ENCODE measurements around the gene TTC39B.
"Not testable (repeated sequence)": the region's sequence is repeated elsewhere in the genome, so short reads cannot be mapped to it uniquely, and the experiment has no call there.

TTC39B gene

DNA sequence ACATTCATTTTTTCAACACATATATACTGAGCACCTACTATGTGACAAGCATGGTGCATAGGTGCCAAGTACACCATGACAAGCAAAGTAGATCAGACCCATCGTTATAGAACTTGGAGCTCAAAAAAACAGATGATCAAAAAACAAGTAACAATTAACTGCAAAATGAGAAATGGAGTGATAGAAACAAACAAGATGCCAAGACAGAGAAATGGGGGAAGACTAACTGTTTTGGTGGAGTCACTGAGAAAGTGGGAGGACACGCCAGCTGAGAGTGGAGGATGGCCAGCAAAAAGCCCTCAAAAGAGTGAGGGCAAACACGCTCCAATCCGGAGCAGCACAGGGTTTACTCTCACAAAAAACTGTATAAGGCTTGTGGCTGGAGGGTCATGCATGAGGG, 50.6 kb downstream of the TTC39B start:
- no peak for DNase-seq

DNA sequence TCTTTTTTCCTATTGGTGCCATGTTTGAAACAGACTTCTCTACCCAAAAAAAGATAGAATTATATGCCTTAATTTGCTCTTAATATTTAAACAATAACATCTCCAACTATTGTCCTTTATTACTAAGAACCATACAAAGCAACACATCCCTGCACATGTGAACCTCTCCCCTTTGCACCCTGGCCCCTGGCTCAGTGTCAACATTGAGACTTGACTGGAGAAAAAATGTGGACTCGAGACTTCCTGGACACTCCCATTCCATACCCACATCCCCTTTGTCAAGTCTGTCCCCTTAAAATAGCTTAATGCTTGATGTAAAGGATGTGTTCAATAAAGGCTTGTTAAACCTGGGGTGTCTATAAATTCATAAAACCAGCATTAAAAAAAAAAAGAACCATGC, 53.2 kb downstream of the TTC39B start:
- DNase-seq = no peak

DNA sequence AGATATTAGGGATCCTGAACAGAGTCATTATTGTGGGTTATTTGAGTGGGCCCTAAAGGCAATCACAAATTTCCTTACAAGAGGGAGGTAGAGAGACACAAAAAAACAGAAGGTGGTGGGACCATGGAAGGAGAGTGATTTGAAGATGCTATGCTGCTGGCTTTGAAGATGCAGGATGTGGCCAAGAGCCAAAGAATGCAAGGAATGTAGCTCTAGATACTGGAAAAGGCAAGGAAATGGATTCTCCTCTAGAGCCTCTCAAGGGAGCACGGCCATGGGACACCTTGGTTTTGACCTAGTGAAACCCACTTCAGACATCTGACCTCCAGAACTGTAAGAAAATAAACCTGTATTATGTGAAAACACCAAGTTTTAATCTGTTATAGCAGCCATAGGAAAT, 53.8 kb downstream of the TTC39B start:
- peak; percentile 63 for DNase-seq

DNA sequence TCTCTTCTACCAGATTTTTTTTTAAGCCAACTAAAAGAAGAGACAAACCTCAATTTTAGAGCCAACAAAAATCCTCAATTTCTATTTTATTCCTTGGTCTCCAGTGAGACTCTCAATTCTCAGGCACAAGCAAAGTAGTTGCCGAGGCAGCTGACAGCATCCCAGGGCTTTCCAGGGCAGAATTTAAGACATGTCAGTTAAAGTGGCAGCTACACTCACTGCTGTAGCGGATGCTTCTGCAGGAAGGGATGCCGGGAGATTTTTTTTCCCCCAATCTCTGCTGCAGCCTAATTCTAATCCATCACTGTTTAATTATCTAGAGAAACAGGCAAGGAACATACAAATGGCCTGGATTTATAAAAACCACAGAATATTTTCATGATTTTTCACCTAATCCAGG, 57.0 kb downstream of the TTC39B start:
- no peak for DNase-seq

DNA sequence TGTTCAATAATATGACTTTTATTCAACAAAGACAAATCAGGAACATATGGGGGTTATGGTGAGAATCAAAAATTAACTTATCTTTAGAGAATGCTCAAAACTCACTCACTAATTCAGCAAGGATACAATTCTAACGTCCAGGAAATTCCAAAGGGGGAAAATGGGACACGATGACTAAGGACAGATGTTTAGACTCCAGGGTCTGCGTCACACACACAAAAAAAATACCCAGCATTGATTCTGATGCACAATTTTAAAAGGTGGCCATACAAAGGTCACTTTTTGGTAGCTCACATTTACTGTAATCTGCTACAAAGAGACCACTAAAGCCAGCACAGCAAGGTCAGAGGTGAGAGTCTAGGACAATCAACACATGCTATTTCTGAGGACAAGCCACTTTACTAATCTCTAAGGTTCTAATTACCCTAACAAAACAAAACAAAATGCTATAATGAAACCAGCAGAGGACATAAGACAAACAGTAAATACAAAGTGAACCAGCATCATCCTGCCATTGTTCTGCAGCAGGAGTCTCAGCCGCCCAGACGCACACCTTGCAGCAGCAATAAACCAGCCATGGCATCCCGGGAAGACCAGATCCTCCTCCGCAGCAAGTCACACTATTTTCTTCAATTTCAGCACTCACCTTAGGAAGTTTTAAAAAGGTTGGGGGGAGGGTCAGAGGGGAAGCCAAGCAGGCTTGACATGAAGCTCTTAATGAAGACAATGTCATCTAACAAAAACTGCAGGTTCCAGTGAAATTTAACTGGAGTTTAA, 57.8 kb downstream of the TTC39B start:
- no peak for DNase-seq

DNA sequence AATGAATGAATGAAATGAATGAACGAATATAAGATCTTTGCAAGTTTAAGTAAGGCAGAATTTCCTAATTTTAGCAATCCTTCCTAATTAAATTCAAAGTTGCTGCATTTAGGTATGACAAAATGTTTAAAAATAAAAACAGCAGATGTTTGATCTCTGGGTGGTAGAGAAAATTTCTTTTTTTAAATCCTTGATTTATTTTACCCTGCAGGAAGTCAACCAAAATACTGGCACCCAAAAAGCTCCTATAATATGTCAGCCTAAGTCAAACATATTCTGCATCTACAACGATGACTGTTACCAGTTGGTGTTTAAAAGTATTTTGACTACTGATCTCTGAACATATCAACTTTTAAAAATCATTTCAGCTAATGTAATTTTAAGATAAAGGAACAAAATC, 58.4 kb downstream of the TTC39B start:
- no peak for DNase-seq

DNA sequence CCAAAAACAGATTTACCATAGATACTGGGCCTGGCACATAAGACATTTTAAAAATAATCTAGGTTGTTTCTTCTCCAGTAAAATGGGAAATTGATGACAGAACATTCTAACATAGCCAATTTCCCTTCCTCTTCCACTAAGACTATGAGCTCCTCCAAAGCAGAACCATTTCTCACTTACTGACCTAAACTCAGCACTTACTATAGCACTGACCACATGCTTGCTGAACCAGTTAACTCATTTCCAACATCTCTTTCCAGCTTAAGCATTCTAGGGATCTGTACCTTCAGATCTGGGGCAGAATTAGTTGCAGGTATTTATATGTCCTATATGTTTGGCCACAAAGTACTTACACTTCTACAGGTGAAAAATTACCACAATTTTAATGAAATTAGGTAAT, 58.9 kb downstream of the TTC39B start:
- DNase-seq = no peak

DNA sequence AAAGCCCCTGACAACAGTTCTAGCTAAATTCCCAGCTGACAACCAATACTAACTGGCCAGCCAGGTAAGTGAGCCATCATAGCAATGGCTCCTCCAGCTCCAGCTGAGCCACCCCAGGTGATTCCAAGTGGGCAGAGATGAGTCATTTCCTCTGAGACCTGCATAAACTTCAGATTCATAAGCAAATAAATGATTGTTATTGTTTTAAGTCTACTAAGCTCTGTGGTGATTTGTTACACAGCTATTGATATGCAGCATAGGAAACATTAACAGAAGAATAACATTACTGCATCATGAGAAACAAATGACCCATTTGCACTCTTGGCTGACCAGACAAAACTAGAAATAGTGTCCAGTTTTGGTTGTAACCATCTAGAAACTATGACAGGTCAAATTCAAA, 60.3 kb downstream of the TTC39B start:
- DNase-seq = no peak

DNA sequence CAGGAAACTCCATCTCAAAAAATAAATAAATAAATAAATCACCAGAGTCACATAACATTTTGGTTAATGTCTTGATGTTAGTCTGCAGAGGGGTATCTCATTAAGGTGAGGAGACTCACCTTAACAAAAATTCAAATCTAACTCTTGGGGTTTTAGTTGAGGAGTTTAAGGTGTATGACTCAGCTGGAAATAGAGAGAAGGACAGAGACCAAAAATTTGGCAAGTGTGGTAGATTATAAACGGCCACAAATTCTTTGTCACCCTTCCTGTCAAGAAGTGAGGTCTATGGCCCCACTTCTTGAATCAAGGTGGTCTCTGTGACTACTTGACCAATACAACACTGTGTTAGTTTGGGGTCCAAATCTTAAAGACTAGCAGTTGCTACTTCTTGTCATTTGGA, 60.8 kb downstream of the TTC39B start:
- no peak for DNase-seq

DNA sequence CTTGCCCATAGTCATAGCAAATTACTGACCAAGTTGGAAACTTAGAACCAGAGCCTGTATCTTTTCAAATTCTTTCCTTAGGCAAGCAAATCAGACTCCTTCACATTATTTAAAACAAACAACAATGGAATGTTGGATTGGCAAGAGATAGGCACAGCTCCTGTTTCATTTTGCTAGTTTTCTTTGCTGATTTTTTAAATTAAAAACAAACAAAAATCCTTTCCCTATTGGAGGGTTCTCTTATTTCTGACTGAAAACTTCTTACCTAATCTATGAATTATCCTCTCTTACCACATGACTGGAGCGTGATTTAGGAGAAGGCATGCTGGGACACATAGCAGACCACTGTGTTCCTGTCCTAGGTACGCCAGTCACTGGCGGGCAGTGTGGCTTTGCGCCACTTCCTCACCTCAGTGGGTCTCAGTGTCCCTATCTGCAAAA, 63.0 kb downstream of the TTC39B start:
- no peak for DNase-seq

DNA sequence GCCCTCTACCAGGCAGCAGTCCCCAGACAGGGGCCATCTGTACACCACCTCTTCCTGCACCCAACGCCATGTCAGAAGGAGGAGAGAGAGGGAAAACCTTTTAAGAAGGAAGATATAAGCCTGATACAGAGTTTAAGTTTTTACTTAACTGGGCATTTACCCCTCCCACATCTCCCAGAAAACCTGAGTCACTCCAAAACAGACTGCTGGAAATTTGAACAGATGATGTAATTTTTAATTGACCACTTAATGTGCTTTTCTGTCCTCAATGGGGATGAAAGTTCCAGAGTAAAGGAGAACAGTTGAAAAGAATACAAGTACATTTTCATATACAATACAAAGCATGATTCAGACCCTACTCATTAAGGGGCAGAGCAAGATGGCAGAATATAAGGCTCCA, 63.9 kb downstream of the TTC39B start:
- DNase-seq = no peak

DNA sequence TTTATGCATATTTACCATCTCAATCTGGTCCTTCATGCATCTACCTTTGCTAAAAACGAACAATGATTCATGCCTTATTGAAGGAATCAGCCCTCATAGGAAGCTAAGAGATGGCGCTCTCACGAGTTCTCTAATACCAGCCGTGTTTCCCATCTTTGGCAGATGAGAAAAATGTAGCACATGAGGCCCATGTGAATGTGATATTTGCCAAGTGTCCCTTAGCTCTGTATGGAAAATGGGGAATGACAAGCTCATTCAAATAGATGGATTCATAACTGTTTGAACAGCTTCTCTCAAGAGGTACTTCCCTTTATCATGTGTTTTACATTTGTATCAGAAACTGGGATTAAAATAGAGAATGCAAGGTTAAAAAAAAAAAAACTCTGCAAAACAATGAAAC, 66.1 kb downstream of the TTC39B start:
- no peak for DNase-seq

DNA sequence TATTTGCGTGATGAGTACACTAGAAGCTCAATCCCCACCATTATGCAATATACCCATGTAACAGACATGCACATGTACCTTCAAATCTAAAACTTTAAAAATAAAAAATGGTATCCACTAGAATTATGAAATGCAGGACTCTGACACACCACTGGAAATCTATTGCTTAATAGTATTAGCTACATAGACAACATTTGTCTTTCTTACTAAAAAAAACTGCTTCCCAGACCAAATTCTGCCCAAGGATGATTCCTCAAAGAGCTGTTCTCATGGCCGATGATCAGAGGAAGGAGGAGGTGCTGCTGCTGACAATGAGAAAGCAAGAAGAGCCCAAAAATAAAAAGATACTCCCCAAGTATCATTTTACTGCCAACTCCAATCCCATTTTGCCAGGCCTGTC, 67.2 kb downstream of the TTC39B start:
- no peak for DNase-seq

DNA sequence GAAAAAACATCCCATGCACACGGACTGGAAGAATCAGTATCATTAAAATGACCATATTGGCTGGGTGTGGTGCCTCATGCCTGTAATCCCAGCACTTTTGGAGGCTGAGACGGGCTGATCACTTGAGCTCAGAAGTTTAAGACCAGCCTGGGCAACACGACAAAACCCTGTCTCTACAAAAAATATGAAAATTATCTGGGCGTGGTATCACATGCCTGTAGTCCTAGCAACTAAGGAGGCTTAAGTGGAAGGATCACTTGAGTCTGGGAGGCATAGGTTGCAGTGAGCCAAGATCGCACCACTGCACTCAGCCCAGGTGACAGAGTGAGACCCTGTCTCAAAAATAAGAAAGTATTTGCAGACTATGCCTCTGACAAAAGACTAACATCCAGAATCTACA, 68.4 kb downstream of the TTC39B start:
- DNase-seq = no peak

DNA sequence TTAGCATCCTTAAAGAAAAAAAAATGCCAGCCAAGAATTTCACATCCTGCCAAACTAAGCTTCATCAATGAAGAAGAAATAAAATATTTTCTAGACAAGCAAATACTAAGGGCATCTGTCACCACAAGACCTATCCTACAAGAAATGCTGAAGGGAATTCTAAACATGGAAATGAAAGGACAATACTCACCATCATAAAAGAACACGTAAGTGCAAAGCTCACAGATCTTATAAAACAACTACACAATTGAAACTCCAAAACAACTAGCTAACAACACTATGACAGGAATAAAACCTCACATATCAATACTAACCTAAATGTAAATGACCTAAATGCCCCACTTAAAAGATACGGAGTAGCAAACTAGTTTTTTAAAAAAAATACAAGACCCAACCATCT, 71.4 kb downstream of the TTC39B start:
- no peak for DNase-seq

DNA sequence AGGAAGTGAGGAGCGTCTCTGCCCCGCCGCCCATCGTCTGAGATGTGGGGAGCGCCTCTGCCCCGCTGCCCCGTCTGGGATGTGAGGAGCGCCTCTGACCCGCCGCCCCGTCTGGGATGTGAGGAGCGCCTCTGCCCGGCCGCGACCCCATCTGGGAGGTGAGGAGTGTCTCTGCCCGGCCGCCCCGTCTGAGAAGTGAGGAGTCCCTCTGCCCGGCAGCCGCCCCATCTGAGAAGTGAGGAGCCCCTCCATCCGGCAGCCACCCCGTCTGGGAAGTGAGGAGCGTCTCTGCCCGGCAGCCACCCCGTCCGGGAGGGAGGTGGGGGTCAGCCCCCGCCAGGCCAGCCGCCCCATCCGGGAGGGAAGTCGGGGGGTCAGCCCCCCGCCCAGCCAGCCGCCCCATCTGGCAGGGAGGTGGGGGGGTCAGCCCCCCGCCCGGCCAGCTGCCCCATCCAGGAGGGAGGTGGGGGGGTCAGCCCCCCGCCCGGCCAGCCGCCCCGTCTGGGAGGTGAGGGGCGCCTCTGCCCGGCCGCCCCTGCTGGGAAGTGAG, 73.0 kb downstream of the TTC39B start:
- DNase-seq = not testable (repeated sequence)

DNA sequence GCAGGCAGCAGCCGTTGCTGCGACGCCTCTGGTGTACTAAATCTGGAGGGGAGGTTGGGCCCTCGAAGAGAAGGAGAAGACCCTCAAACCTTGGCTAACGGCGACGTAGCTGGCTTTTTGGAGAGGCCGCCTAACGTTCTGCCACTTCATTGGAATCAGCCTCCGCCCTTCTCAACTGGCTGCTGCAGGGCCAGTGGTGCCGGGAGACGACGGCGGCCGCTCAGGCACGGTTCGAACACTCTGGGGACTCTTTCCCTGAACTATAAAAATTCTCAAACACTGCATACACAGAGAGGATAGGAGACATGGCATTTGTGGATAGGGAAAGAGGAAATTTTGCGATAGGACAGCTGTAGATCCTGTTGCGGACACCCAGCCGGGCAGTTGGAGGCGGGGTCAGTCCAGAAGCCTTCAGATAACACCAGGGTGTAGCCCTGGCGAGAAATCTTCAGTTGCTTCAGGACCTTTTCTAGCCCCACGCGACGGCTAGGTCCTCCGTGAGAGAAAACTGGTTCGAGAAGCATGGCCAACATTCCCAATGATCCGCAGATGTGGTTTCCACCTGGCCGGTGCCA, 74.2 kb downstream of the TTC39B start:
- not testable (repeated sequence) for DNase-seq

DNA sequence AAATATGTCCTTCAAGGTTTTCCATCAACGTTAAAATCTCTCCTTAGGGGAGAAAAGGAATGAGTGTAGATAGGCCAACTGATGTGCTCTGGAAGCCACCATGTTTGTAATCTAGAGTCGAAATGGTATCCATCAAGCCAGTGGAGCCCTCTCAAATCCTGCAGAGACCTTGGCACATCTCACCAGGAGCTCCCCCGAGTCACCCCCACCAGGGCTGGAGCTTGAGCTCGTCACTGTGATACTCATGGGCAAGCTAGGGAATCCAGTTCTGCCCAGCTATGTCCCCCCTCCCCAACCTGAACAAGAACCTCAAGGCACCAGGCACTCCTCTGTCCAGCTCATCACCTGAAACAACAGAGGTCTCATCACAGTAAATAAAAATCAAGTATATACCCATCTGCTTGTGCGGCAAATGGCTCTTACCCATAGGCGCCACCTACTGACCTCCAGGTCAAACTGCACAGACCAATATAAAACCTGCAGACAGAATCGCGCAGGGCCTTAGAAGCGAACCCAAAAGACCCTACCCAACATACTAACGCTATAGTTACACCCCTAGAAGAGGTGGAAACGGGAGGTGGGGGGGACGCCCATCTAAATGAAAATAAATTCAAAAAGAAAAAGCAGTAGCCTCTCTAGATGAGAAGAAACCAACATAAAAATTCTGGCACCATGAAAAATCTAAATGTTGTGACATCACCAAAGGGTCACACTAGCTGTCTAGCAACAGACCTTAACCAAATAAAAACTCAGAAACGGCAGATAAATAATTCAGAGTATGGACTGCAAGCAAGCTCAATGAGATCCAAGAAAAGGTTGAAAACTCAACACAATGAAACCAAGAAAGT, 75.0 kb downstream of the TTC39B start:
- DNase-seq = peak; percentile 63

DNA sequence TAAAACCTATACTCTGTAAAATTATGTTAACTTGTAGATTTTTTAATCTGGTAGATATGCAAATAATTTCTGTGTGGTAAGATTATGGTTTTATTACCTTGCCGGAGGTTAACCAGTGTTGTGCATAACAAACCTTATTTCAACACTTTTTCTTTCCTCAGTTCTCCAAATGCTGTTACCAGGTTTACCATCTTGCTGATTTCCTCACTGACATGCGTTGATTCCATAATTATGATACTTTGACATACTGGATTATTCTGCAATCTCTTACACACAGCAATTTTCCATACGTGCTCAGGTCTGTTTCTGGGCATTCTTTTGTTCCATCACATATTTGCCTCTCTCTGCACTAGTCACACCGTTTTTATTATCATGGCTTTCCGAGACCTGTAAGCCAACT, 77.6 kb downstream of the TTC39B start:
- DNase-seq = no peak

DNA sequence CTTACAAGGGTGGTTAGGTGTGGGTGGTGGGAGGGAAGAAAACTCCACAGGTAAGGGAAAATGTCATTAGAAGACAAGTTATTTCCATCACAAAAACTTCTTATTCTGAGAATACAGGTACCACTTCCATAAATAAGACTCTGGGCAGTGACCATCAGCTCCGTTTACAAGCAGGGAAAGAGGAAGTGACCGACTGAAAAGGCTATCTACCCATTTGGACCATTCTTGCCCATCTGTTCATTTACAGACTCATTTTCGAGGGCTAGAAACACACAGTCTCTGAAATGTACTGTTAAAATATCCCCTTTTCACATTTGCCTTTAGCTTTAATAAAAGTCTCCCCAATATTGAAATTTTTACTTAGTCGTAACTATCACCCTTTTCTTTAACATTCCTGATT, 79.5 kb downstream of the TTC39B start:
- no peak for DNase-seq

DNA sequence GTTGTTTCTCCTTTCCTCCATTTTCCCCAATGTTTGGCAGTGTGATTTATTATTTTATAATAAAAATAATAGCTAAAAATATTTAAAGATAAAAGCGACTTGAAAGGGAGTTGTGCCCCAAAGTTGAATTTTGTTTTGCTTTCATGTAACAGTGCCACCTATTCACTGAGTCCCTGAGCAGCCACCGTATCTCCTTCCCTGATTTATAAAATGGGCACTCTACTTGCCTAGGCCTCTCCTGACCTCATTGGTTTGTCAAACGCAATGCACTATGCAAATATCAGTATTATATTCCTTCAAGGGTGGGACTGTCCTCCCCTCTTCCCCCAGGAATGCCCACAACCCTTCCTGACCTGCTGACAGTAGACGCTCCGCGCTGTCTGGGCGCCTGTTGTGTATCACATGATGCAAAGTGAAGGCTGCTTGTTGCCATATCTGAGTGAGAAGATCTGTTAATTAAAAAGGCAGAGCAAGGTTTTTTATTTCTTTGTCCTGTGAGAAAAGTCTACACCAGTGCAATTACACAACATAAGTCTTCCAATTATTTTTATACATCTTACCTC, 81.4 kb downstream of the TTC39B start:
- no peak for DNase-seq

DNA sequence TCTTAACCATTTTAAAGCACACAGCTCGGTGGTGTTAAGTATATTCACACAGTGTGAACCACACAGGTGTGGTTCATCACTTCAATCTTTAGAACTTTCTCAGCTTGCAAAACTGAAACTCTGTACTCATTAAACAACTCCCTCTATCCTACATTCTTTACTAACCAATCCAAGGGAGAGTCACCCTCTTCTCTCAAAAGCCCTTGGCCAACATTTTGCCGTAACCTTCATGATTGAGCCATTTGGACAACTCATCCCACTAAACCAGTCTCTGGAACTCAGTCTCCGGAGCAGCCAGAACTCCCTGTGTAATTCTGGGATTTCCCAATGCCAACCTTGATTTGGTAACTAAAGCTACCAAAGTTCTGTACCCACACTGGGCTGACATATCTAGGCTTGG, 84.7 kb downstream of the TTC39B start:
- DNase-seq = no peak

DNA sequence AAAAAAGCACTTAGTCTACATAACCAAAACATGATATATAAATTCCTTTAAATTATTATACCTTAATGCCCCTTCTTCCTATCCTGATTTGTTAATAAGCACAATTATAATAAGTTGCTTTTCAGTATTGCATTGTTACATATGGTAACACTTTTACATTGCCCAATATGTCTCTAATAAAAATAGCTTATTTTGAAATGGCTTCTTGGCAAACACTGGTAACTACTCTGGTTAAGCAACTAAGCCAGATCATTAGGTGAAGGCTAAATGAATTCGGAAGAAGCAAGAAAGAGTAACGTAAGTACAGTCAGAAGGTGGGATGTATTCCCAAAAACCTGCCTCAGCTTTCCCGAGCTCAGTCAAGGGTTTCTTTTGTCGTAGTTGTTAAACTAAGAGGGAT, 85.3 kb downstream of the TTC39B start:
- no peak for DNase-seq
